Measurements from ENCODE around the gene OXER1.

The OXER1 gene

DNA sequence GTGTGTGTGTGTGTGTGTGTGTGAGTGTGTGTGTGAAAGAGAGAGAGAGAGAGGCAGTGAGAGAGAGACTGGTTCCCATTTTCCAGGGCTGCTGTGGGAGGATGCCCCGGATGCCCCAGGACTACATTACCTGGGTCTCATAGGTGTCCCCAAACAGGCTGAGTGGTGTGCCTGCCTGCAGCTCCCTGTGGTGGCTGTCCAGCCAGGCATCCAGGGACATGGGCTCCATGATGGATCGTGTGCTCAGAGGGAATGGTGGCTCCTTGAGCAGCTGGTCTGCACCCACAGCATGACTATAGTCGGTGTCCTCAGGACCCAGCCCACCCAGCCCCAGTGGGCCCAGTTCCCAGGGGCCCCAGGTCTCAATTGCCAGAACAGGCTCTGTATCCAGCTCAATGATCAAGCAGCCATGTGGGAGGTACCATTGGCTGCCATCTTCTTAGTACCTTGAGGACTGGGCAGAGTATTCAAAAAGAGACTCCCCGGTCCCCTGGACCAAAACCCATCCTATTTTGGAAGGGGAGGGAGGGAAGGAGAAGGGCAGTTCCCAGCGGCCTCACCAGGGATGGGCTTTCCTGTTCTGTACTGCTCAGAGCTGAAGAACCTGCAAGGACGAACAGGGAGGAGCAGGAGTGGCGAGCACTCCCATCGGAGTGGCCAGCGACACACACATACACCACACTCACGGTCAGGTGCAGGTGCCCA lies 5.8 kb upstream of the OXER1 start:
- no peak for DNase-seq (ENCODE audit: low spot score)

DNA sequence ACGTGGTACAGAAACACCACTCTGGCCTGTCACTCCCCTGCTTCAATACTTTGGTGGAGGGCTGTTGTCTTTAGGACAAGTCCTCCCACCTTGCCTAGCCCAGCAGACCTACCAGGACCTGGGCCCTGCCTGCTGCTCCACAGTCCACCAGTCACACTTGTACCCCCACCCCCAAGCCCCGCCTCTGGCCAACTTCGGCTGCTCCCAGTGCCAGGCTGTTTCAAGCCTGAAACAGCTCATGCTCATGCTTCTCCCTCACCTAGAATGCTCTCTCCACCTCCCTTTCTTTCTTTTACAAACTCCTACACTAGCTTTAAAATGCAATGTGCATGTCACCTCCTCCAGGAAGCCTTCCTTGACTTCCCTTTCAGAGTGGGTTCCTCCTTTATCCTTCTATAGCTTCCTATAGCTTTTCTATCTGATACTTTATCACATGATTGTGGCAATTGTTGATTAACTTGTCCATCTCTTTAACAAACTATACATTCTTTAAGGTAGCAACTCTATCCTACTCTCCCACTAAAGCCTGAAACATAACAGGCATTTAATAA lies 4.8 kb upstream of the OXER1 start:
- no peak for DNase-seq (ENCODE audit: low spot score)

DNA sequence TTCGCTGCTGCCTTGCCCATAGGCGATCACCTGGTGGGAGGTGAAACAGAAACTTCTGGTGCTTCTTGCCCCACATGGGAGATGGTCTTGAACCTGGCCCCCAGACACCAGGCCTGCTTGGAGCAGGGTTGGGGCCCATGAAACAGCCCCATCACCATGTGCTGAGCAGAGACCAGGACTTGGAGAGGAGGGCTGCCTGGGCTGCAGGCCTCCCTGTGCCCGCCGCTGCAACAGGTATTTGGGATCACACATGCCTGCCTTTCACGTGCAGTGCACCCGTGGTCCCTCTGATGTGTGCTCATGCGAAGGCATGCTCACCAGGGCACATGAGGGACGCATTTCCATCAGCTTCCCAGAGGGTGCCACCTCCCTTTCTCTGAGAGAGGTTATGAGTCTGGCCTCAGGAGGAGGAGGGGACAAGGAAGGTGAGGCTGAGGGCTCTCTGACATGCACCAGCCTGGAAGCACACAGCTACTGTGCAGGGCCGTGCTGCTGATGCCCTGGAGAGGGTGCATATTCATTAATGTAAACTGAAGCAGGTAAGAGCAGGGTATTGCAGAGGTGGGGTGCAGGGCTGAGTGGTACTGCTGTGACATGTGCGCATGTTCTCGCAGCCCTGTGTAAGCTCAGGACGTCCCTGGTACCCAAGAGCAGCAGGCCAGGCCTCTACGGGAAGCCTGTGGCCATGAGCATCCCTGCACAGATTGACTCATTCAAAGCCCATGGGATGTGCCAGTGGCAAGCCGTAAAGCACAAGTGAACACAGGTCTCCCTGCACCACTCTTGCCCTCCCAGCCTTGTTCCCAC lies 4.2 kb upstream of the OXER1 start:
- DNase-seq (ENCODE audit: low spot score) = no peak

DNA sequence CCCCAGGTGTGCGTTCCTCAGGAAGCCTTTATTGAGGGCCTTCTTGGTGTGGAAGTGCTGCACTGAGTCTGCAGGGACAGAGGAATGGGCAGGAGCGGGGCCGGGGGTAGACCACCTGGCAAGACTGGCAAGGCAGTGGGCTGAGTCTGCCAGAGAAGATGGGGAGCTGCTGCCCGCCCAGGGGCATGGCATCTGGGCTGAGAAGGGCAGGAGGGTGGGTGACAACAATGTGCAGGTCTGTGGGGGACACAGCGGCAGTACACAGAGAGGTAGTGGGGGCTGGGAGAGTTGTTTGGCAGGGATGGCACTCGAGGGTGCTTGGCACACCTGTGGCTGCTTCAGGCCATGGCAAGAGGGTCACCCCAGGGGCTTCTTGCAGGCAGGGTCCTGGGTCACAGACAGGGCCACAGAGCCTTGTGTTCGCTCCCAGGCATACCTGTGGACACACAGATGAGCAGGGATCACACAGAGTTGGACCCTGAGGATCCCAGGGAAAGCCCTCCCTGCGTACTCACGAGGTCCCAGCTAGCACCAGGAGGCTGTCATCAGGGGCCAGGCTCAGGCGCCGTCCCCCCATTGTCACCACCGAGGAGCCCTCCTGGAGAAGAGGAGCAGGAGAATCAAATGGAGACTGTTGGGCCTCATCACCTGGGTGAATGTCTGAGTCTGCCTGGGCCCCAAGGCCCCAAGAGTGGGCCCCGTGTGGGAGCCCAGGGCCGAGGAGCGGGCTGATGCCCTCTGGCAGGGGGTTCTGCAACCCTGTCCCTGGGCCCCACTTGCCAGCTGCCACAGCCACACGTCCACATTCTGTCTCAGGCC lies 3.4 kb upstream of the OXER1 start:
- no peak for DNase-seq (ENCODE audit: low spot score)

DNA sequence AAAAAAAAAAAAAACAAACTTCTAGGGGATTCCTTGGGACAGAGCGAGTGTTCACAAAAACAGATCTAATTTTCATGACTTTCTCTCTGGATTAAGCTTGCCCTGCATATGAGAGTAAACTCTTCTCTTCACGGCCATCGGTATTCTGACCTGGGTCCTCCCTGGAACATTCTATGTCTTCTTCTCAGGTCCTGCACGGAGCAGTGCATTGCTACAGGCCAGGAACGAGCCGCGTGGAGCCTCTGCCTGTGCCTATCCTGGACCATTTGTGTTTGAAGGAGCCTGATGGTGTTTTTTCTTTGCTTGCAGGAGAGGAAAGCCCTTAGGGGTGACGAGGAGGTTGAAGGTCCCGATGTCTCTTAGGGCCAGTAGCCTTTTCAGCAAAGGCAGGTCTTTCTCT lies 1.8 kb upstream of the OXER1 start:
- DNase-seq (ENCODE audit: low spot score) = no peak

DNA sequence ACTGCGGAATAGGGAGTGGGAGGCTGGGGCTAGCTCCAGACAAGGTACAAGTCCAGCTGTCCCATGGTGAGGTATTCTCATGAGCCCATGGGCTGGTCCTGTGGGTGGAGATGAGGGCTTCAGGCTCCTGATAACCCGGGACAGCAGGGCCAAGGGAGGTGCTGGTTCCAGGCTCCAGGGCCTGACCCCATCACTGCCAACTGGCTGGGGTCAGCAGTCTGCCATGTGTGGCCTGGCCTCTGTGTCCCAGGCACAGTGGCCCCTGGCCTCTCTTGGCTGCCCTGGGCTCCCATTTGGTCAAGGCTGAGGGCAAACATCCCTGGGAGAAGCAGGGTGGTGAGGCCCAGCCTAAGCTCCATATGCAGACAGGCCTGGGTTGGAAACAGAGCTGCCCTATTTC lies 966 bp upstream of the OXER1 start:
- no peak for DNase-seq (ENCODE audit: low spot score)

DNA sequence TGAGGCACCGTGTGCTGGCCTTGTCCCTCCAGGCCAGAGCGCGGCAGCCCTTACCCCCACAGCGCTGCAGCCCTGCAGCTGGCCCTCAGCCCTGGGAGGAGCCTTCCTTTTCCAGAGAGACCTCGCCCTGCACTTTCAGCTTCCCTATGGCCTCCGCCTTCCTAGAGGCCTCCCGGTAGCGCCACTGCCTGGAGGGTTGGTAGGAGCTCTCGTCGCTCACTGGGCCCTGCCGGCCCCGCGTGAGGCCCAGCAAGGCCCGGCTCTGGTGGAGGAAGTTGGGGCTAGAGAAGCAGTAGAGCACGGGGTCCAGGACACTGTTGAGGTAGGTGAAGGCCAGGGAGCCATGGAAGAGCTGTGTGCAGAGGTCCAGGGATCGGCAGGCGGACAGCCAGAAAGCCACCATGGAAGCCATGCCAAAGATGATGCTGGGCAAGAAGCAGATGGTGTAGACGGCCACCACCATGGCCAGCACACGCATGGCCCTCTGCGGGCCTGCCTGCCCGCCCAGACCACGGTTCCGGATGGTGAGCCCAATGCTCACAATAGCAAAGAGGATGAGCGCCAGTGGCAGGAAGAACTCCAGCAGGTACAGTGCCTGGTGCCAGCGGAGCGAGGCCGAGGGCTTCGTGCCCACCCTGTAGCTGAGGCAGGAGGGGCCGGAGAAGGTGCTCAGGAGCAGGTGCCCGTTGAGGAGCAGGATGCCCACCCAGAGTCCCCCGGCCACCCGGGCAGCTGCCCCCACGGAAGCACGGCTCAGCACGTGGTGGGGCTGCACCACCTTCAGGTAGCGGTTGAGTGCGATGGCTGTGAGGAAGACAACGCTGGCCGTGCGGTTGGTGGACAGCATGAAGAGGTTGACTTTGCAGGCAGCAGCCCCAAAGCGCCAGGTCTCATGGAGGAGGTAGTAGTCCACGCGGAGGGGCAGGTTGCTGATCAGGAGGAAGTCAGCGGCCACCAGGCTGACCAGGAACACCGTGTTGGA lies 821 bp downstream of the OXER1 start:
- no peak for DNase-seq (ENCODE audit: low spot score)

DNA sequence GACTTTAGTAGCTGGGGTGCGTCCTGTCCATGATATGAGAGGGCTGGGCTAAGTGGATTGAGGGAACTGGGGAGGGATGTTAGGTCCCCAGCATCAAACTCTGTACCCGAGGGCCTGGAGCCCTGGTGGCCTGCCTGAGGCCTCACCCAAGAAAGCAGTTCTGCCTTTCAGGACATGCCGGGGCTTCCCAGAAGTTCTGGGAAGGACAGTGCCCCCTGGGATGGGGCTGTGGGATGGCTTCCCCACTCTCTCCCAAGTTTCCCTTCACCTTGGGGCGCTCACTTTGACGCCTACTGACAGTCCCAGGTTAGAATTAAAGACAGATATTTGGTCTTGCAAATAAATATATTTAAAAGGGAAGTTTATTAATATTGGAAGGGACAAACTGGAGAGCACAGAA lies 1.8 kb downstream of the OXER1 start:
- DNase-seq (ENCODE audit: low spot score) = no peak

DNA sequence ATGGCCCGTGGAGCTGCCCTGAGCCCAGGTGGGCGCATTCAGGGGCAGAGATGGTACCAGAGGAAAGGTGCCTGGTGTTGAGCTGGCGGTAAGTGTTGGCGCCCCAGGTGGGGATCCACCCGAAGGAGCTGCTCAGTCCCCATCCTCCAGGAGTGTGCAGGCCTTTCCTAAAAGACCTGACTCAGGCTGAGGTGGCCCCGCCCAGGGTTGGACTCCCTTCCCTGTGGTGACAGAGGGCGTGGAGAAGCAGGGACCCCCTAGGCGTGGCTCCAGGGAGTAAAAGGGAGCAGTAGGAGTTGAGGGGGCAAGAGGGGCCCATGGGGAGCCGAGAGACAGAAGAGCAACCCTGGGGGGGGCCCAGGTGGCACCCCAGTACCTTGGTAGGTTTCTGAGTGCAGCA lies 2.4 kb downstream of the OXER1 start:
- no peak for DNase-seq (ENCODE audit: low spot score)

DNA sequence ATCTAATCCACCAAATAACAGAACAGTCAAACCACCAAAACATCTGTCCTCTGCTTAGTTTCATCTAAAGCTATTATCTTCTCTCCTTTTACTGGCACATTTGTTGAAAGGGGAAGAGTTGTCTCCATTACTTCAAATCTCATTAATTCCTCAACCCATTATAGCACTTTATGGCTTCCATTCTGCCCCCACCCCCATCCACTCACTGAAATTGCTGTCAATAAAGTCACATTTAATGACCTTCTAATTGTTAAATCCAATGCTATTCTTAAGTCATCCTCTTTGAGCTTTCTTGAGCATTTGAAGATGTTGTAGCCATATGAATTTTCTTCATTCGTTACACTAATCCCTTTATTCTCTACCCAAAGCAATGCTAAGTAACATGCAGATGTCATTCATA lies 5.2 kb downstream of the OXER1 start:
- DNase-seq (ENCODE audit: low spot score) = no peak

DNA sequence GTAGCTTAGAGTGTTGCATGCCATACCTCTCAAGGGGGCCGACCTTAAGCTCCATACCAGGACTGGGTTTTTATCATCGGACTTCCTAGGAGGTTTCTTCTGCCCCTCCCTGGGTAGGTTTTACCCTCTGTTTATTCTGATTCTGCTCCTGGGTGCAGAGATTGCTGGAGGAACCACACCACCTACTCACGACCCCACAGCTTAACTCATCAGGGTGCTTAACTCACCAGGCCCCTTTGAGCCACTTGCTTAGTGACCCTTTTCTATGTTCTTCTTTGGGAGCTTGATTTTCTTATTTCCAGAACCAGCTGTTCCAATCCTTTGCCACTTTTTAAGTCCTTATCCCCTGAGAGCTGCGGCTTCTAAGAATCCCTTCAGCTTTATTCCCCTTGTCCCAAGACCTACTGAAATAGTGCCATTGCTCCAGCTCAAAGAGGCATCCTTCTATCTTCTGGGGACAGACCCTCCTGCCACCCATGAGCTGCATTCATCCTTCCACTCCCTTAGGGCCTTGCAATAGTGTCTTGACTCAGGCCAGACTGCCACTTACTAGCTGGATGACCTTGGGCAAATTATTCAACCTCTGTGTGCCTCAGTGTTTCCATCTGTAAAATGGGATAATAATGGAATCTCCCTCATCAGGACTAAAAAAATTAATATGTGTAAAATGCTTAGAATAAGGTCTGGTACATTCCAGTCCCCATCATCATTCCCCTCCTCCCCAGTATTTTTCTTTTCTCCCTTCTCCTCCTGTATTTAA lies 5.8 kb downstream of the OXER1 start:
- DNase-seq (ENCODE audit: low spot score) = no peak

DNA sequence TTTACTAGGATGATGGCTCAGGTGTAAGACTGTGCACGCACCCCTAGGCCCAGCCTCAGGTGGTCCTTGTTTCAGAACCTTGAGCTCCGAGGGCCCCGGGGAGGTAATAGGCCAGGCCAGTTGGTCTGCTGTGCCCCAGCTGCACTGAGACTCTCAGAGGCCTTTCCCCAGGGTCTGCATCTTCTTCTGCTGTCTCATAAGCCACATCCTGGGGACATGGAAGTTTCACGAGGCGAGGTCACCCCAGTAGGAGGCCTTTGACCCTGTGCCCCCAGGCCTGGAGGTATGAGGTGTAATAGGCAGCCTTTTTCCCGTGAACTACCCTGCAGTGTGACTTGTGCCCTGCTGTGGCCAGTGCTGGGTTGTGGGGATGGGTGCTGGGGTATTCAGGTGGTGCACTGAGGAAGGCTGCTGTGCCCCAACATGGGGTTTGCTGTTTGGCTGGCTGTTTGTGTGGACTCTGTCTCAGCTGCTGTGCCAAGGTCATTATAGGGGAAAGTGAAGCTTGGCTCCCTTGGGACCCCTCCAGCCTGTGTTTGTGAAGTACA lies 6.9 kb downstream of the OXER1 start:
- DNase-seq (ENCODE audit: low spot score) = no peak

DNA sequence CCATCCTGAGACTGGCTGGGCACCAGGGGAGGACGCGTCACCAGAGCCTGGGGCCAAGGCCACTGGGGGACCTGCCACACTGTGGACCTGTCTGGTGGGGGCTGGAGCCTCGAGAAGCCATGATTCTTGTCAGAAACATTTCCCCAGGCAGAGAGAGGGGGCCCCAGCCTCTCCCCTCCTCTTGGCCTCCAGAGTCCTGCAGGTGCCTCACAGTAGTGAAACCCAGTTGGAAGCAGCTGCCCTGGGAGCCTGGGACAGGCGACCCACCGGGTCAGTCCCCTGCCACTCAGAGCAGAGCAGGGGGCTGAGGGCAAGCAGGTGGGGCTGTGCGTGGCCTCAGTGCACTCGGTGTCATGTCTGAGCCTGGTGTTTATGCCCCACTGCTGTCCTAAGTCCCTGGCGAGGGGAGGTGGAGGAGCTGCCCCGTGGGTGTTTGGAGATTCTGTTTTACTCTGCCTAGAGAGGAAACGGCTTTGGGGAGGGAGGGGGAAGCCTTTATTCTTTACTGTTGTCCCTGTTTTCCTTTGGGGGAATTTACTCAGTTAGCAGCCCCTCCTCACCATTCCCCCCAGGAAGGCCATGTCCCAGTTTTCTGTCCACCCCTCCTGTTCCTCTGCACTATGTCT lies 7.7 kb downstream of the OXER1 start:
- no peak for DNase-seq (ENCODE audit: low spot score)

DNA sequence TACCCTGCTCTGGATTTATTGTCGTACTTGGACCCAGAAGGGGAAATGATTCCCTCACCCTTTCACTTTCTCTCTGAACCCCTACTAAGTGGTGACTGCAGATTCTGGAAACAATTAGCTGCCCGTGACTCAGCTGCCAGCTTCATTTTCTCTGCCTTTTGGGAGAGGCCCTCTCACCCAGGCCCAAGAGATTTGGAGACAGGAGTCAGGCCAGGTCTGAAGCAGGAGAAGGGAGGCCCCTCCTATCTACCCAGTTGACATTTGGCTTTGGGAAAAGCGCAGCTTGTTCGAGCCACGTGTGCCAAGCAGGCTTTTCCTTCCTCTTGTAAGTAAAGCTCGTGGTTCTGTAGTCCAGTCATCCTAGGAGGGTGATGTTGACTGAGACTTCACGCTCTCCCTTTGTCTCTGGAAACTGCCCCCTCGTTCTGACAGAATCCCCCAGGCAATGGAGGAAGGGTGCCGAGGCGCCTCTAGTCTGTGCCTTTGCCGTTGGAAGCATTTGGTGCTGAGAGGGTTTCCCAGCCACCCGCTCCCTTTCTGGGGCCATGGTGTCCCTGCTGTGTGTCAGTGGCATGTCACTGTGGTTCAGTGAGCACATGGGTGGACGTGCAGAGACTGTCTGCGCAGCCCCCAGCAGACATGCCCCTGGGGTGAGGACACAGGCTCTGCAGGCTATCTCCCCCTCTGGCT lies 8.6 kb downstream of the OXER1 start:
- DNase-seq (ENCODE audit: low spot score) = no peak

DNA sequence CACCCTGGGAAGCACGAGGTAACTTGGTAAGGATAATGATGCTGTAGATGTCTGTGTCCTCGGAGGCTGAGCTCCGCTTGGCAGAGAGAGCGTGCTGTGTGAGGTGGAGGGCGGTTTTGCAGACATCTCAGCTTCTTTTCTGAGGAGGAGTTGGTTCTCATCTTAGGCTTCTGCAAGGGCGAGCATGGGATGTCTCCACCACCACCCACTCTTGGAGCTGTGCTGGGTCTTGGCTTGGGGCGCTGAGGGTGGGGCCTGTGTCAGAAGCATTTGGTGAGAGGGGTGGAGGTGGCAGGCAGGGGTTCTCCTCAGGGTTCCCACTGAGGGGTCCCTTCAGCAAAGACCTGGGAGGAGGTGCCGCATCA lies 9.2 kb downstream of the OXER1 start:
- no peak for DNase-seq (ENCODE audit: low spot score)

DNA sequence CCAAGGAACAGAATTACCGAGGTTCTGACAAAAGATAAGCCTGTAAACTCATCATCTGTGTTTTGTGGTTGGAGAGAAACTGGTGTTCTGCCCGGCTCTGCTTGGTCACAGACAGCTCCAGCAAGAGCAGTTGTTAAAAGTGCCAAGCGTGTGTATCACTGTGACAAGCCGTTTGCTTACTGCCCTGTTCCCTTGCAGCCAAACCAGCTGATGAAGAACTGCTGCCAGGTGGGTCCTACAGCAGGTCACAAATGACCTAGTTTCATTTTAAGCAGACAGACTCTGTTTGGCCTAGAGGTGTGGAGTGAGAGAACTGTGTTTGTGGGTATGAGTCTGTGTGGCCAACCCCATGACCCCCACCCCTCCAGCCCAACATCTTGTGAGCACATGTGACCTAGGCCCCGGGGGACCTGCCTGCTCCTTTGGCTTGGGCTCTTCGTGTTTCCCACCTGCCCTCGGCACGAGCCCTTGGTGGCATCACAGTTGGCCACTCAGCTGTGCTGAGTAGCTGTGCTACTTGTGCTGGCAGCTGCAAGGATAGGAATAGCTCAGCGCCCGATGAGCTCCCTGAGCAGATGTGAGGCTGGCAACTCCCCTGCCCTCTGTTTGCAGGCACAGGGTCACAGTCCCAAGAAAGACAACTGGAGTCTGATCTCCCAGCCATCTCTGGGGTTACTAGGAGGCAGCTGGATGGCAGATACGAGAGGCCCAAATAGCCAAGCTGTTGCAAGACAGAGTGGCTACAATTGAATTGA lies 9.7 kb downstream of the OXER1 start:
- DNase-seq (ENCODE audit: low spot score) = no peak

DNA sequence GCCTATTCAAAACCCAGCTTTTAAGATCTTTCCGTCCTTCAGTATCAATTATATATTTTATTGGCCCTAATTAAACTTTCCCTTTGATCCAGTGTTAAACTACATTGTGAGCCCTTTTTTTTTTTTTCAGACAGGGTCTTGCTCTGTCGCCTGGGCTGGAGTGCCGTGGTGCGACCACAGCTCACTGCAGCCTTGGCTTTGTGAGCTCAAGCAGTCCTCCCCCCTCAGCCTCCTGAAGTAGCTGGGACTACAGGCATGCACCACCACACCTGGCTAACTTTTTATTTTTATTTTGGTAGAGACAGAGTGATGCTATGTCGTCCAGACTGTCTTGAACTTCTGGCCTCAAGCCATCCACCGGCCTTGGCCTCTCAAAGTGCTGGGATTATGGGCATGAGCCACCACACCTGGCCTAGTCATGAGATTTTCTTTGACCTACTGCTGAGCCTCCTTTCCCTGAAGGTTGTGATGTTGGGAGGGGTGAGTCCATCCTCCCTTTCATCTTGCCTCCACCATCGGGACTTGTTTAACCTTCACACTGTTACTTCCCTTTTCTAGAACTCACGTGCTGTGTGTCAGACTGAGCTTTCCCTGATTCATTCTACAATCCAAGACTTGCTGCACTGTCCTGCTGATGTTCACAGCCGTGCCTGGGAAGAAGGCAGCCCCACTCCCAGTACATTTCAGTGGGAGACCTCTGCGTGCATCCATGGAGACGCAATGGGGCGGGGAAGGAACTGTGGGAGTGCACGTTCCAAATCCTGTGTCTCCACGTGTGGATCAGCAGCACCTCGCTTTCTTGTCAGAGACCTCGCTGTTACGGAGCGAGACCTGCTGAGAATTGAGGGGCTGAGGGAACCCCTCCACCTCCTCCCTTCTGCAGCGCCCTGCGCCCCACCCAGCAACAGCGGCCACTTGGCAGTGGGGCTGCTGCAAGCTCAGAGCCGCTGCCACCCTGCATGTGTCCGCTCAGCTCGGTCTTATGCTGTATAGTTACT lies 10.8 kb downstream of the OXER1 start:
- DNase-seq (ENCODE audit: low spot score) = no peak

All from iPS-NIHi11 (cell line).